SK-N-SH treated with all-trans-retinoic acid at 6 μM for 48 hours (cell line): ENCODE measurements around the gene LONP1.
"Not testable (repeated sequence)": the region's sequence is repeated elsewhere in the genome, so short reads cannot be mapped to it uniquely, and the experiment has no call there.

ENCODE experiments used
- BACH2 ChIP-seq: fragments of 250-450 bp; sonication (Bioruptor Pico); IDR thresholded peaks from 2 replicates; pipeline ENCODE4 v1.9.0; 2021; ENCODE audit warnings: mild to moderate bottlenecking, borderline replicate concordance
- CSDC2 ChIP-seq: fragments of 250-450 bp; sonication (Bioruptor Pico); IDR thresholded peaks from 2 replicates; pipeline ENCODE4 v1.5.0; 2020; ENCODE audit warnings: mild to moderate bottlenecking, moderate library complexity
- ESRRG ChIP-seq: fragments of 250-450 bp; sonication (Bioruptor Pico); IDR thresholded peaks from 2 replicates; pipeline ENCODE4 v1.6.1; 2021; ENCODE audit warnings: mild to moderate bottlenecking
- ISL1 ChIP-seq: fragments of 250-450 bp; sonication (Bioruptor Pico); IDR thresholded peaks from 2 replicates; pipeline ENCODE4 v2.1.2; 2022; ENCODE audit warnings: mild to moderate bottlenecking, moderate library complexity
- OSR1 ChIP-seq: fragments of 250-450 bp; sonication (Bioruptor Pico); IDR thresholded peaks from 2 replicates; pipeline ENCODE4 v1.8.0; 2022; ENCODE audit warnings: moderate library complexity, mild to moderate bottlenecking, inconsistent platforms
- RARB ChIP-seq: fragments of 250-450 bp; sonication (Bioruptor Pico); IDR thresholded peaks from 2 replicates; pipeline ENCODE4 v1.8.0; 2021; ENCODE audit warnings: mild to moderate bottlenecking, moderate library complexity
- TCF4 ChIP-seq: fragments of 250-450 bp; sonication (Bioruptor Pico); IDR thresholded peaks from 2 replicates; pipeline ENCODE4 v1.8.0; 2021; ENCODE audit warnings: mild to moderate bottlenecking, moderate library complexity, borderline replicate concordance
- TOX ChIP-seq: fragments of 250-450 bp; sonication (Bioruptor Pico); IDR thresholded peaks from 2 replicates; pipeline ENCODE4 v1.8.0; 2021; ENCODE audit warnings: mild to moderate bottlenecking, moderate library complexity, borderline replicate concordance
- ZC3H10 ChIP-seq: fragments of 250-450 bp; sonication (Bioruptor Pico); IDR thresholded peaks from 2 replicates; pipeline ENCODE4 v1.5.1; 2021; ENCODE audit warnings: mild to moderate bottlenecking, moderate library complexity
- ZFP3 ChIP-seq: fragments of 250-450 bp; sonication (Bioruptor Pico); IDR thresholded peaks from 2 replicates; pipeline ENCODE4 v1.5.0; 2020; ENCODE audit warnings: mild to moderate bottlenecking, moderate library complexity
- ZFP30 ChIP-seq: fragments of 450-650 bp; formaldehyde crosslinking; IDR thresholded peaks from 2 replicates; pipeline ENCODE4 v1.5.0; 2022; ENCODE audit warnings: mild to moderate bottlenecking, moderate library complexity
- ZNF70 ChIP-seq: fragments of 450-650 bp; formaldehyde crosslinking; IDR thresholded peaks from 2 replicates; pipeline ENCODE4 v1.5.0; 2020; ENCODE audit warnings: mild to moderate bottlenecking, moderate library complexity
- TF ChIP-seq, protein P1 (sequence below): fragments of 250-450 bp; sonication (Bioruptor Pico); IDR thresholded peaks from 2 replicates; pipeline ENCODE4 v1.8.0; 2020; ENCODE audit warnings: mild to moderate bottlenecking, moderate library complexity, borderline replicate concordance
- TF ChIP-seq, protein P2 (sequence below): fragments of 250-450 bp; sonication (Bioruptor Pico); IDR thresholded peaks from 2 replicates; pipeline ENCODE4 v1.5.0; 2020; ENCODE audit warnings: mild to moderate bottlenecking, moderate library complexity

DNA sequence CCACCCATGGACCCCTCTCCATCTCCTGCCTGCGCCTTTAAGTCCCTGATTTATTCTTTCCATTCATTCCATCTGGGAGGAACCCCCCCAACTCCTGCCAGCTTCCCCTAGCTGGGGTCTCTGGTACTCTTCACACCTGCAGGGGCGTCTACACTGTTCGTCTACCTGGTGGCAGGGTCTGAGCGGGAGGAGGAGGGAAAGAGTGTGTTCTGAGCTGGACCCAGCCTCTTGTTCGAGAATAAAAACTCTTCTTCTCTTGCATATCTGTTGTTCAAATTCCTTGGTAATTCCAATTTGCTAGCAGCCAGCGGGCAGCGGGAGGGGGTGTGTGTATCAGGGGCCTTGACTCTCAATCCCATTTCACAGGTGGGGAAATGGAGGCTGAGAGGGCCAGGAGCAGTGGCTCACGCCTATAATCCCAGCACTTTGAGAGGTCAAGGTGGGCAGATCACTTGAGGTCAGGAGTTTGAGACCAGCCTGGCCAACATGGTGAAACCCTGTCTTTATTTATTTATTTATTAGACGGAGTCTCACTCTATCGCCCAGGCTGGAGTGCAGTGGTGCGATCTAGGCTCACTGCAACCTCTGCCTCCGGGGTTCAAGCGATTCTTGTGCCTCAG lies 31.6 kb downstream of the LONP1 start:
- not testable (repeated sequence) for TF ChIP-seq TOX; ZNF70 (CRISPR knock-in tag); TCF4 (CRISPR knock-in tag); CSDC2 (CRISPR knock-in tag); ISL1 (CRISPR knock-in tag); ZFP3 (CRISPR knock-in tag); RARB (CRISPR knock-in tag); ZFP30 (CRISPR knock-in tag); ESRRG; BACH2 (CRISPR knock-in tag); ZC3H10; OSR1 (CRISPR knock-in tag)
- TF ChIP-seq, protein P1, sequence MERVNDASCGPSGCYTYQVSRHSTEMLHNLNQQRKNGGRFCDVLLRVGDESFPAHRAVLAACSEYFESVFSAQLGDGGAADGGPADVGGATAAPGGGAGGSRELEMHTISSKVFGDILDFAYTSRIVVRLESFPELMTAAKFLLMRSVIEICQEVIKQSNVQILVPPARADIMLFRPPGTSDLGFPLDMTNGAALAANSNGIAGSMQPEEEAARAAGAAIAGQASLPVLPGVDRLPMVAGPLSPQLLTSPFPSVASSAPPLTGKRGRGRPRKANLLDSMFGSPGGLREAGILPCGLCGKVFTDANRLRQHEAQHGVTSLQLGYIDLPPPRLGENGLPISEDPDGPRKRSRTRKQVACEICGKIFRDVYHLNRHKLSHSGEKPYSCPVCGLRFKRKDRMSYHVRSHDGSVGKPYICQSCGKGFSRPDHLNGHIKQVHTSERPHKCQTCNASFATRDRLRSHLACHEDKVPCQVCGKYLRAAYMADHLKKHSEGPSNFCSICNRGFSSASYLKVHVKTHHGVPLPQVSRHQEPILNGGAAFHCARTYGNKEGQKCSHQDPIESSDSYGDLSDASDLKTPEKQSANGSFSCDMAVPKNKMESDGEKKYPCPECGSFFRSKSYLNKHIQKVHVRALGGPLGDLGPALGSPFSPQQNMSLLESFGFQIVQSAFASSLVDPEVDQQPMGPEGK (CRISPR knock-in tag) = not testable (repeated sequence)
- TF ChIP-seq, protein P2, sequence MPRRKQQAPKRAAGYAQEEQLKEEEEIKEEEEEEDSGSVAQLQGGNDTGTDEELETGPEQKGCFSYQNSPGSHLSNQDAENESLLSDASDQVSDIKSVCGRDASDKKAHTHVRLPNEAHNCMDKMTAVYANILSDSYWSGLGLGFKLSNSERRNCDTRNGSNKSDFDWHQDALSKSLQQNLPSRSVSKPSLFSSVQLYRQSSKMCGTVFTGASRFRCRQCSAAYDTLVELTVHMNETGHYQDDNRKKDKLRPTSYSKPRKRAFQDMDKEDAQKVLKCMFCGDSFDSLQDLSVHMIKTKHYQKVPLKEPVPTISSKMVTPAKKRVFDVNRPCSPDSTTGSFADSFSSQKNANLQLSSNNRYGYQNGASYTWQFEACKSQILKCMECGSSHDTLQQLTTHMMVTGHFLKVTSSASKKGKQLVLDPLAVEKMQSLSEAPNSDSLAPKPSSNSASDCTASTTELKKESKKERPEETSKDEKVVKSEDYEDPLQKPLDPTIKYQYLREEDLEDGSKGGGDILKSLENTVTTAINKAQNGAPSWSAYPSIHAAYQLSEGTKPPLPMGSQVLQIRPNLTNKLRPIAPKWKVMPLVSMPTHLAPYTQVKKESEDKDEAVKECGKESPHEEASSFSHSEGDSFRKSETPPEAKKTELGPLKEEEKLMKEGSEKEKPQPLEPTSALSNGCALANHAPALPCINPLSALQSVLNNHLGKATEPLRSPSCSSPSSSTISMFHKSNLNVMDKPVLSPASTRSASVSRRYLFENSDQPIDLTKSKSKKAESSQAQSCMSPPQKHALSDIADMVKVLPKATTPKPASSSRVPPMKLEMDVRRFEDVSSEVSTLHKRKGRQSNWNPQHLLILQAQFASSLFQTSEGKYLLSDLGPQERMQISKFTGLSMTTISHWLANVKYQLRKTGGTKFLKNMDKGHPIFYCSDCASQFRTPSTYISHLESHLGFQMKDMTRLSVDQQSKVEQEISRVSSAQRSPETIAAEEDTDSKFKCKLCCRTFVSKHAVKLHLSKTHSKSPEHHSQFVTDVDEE (CRISPR knock-in tag) = not testable (repeated sequence)
